Measurements from ENCODE around the gene NECAP2.
"Not testable (repeated sequence)": the region's sequence is repeated elsewhere in the genome, so short reads cannot be mapped to it uniquely, and the experiment has no call there.

GRCh38 chr1:16486316-16486715 is 45.8 kb downstream of the NECAP2 start:
- not testable (repeated sequence) for TF ChIP-seq HDAC6 (IDR thresholded peaks at IDR 0.05; ENCODE audit: unreplicated experiment); CTCF (IDR thresholded peaks at IDR 0.05 in 2 of 3, conservative IDR thresholded peaks at IDR 0.05 in 1 of 3; ENCODE audit: control insufficient read depth in 2 of 3, extremely low read depth in 1 of 3, insufficient read depth in 1 of 3, low read depth in 3 of 3, low read length in 3 of 3); NRF1 (conservative IDR thresholded peaks at IDR 0.05; ENCODE audit: low read depth, low read length)

All from GM12878 (cell line).